Endothelial cell of umbilical vein (primary cell): Measurements from ENCODE around the gene BAX. TPM values are rescaled to one million over a fixed set of nuclear protein-coding genes. Genes with fewer than 3 reads are reported as not detected.

Experiments
- BruUV-seq: library from RNA; stranded (reverse); fragments of 400-500 nt; replicated peaks from 2 replicates; lab custom pipeline; 2021; lab: Mats Ljungman, UMichigan
- CTCF ChIA-PET: fragments of 300-600, 350-600 bp; sonication (Branson Sonifier 250); formaldehyde crosslinking; loops from one replicate; lab custom pipeline; 2021; ENCODE audit warnings: antibody characterized with exemption, inconsistent platforms; lab: Charles Lee
- POLR2A ChIA-PET: fragments of 300-600, 350-600 bp; sonication (Branson Sonifier 250); formaldehyde crosslinking; loops from one replicate; lab custom pipeline; 2021; ENCODE audit warnings: antibody characterized with exemption, inconsistent platforms; lab: Charles Lee
- DNase-seq: peaks from one replicate; pipeline ENCODE4 v3.0.0-alpha.2; 2011; ENCODE audit warnings: low read depth, low spot score
- FAIRE-seq: peaks from 2 replicates; lab custom pipeline; 2011; peaks lifted over from hg19 to GRCh38; lab: Jason Lieb, UNC
- H2AFZ ChIP-seq: 2 replicates; pipeline ENCODE4 v1.6.0; 2012; ENCODE audit warnings: low read depth, low read length, control low read depth, inconsistent platforms
- H3K27ac ChIP-seq: 2 replicates; pipeline ENCODE4 v1.5.1; 2011; ENCODE audit warnings: low read depth, mild to moderate bottlenecking, control low read depth, low read length, moderate library complexity; ENCODE audit not compliant: insufficient read depth
- H3K27me3 ChIP-seq, 2 experiments: 2 replicates each; pipeline versions ENCODE4 v1.6.0 to v1.6.1; 2011; ENCODE audit warnings: low read length in 2 of 2, mixed read lengths in 1 of 2; ENCODE audit not compliant: control insufficient read depth in 2 of 2, insufficient read depth in 2 of 2
- H3K36me3 ChIP-seq, 2 experiments: 2 replicates in 1 of 2; 3 replicates in 1 of 2; pipeline ENCODE4 v1.5.1; 2011; ENCODE audit warnings: low read length in 2 of 2, mild to moderate bottlenecking in 1 of 2, moderate library complexity in 1 of 2; ENCODE audit not compliant: control insufficient read depth in 2 of 2, insufficient read depth in 2 of 2; ENCODE audit errors: extremely low read depth in 1 of 2
- H3K4me1 ChIP-seq: 3 replicates; pipeline ENCODE4 v1.5.1; 2011; ENCODE audit warnings: mild to moderate bottlenecking, low read length; ENCODE audit not compliant: control insufficient read depth, insufficient read depth; ENCODE audit errors: extremely low read depth
- H3K4me2 ChIP-seq: 2 replicates; pipeline ENCODE4 v1.6.1; 2011; ENCODE audit warnings: low read length, control low read depth, mixed read lengths; ENCODE audit not compliant: insufficient read depth
- H3K4me3 ChIP-seq, 3 experiments: fragments of 200-600 bp in 1 of 3; sonication (generic), shearing (Covaris generic) in 1 of 3; replicated peaks in 1 of 3; 2 replicates each; pipeline ENCODE4 v1.5.1; 2011 to 2016; ENCODE audit warnings: control low read depth in 3 of 3, low read length in 3 of 3, mild to moderate bottlenecking in 2 of 3, inconsistent platforms in 1 of 3, low read depth in 1 of 3, moderate library complexity in 1 of 3; ENCODE audit not compliant: insufficient read depth in 1 of 3
- H3K79me2 ChIP-seq: 2 replicates; pipeline ENCODE4 v1.6.0; 2012; ENCODE audit warnings: low read length, inconsistent platforms; ENCODE audit not compliant: control insufficient read depth, insufficient read depth
- H3K9ac ChIP-seq: replicated peaks from 2 replicates; pipeline ENCODE3; 2011; ENCODE audit warnings: low read length, control low read depth; ENCODE audit not compliant: insufficient read depth; ENCODE audit errors: extremely low read depth
- H3K9me1 ChIP-seq: replicated peaks from 3 replicates; pipeline ENCODE4 v1.6.0; 2011; ENCODE audit warnings: mild to moderate bottlenecking, low read length; ENCODE audit not compliant: control insufficient read depth, insufficient read depth; ENCODE audit errors: extremely low read depth
- H3K9me3 ChIP-seq: replicated peaks from 2 replicates; pipeline ENCODE4 v1.5.1; 2012; ENCODE audit warnings: low read length, inconsistent platforms; ENCODE audit not compliant: control insufficient read depth, insufficient read depth
- H4K20me1 ChIP-seq: replicated peaks from 2 replicates; pipeline ENCODE3; 2011; ENCODE audit warnings: mild to moderate bottlenecking, low read length; ENCODE audit not compliant: control insufficient read depth, insufficient read depth; ENCODE audit errors: extremely low read depth
- CTCF ChIP-seq, 2 donors: IDR thresholded peaks; 1 replicate in 1 of 2; 2 replicates in 1 of 2; pipeline ENCODE4 v1.5.1; 2011; ENCODE audit warnings: low read length in 2 of 2, mild to moderate bottlenecking in 2 of 2, moderate library complexity in 2 of 2, control low read depth in 1 of 2, inconsistent platforms in 1 of 2, low read depth in 1 of 2; ENCODE audit not compliant: insufficient read depth in 1 of 2; ENCODE audit errors: extremely low read depth in 1 of 2
- EZH2 ChIP-seq: IDR thresholded peaks from 2 replicates; pipeline ENCODE4 v1.6.1; 2012; ENCODE audit warnings: borderline replicate concordance, low read depth, mild to moderate bottlenecking, moderate library complexity, low read length, inconsistent platforms; ENCODE audit not compliant: severe bottlenecking
- FOS ChIP-seq: IDR thresholded peaks from 2 replicates; pipeline ENCODE4 v1.6.1; 2011; ENCODE audit warnings: mild to moderate bottlenecking, low read length, moderate library complexity, borderline replicate concordance; ENCODE audit not compliant: insufficient read depth
- GATA2 ChIP-seq: IDR thresholded peaks from 2 replicates; pipeline ENCODE4 v1.7.0; 2011; ENCODE audit warnings: low read depth, mild to moderate bottlenecking, moderate library complexity, mixed read lengths, low read length; ENCODE audit not compliant: insufficient read length, insufficient read depth
- JUN ChIP-seq: IDR thresholded peaks from 2 replicates; pipeline ENCODE4 v1.6.1; 2011; ENCODE audit warnings: borderline replicate concordance, low read depth; ENCODE audit not compliant: insufficient read length, insufficient read depth
- MAX ChIP-seq: IDR thresholded peaks from 2 replicates; pipeline ENCODE4 v1.6.1; 2011; ENCODE audit not compliant: insufficient read depth, insufficient read length
- MYC ChIP-seq: IDR thresholded peaks from one replicate; pipeline ENCODE4 v1.6.1; 2011; ENCODE audit warnings: mild to moderate bottlenecking, low read depth, low read length
- POLR2A ChIP-seq: IDR thresholded peaks from 2 replicates; pipeline ENCODE4 v1.6.1; 2012; ENCODE audit warnings: low read depth, mild to moderate bottlenecking, control low read depth, low read length
- POLR2AphosphoS5 ChIP-seq: IDR thresholded peaks from 2 replicates; pipeline ENCODE4 v1.6.1; 2012; ENCODE audit warnings: low read depth, mild to moderate bottlenecking, control low read depth, low read length, moderate library complexity; ENCODE audit not compliant: insufficient read depth
- dilution Hi-C: fragments of 300-500 bp; cut with MboI; formaldehyde crosslinking; loops from one replicate; pipeline ENCODE4 v1.15.0; 2019; ENCODE audit warnings: low sequenced_read_pairs; ENCODE audit not compliant: extremely low pct_ligation_motif_present
- intact Hi-C: fragments of 100-400 bp; cut with micrococcal nuclease; formaldehyde crosslinking; loops from one replicate; pipeline ENCODE4 v1.10.0; 2022
- polyA plus RNA-seq, 4 experiments: library from polyadenylated mRNA; depleted of rRNA in 3 of 4; stranded (reverse) in 3 of 4; unstranded in 1 of 4; fragments of >200 nt; gene quantifications; 2 replicates each; pipeline versions ENCODE4 v1.2.1 to v1.2.3, GENCODE V29; 2011 to 2012; ENCODE audit warnings: missing spikeins in 1 of 4
- total RNA-seq: library from RNA; stranded (reverse); gene quantifications from 2 replicates; pipeline ENCODE4 v1.2.3, GENCODE V29; 2021

BAX gene
- total and polyA plus RNA-seq, 2 donors (not counting 3 experiments of a cell fraction or from before 2014, with no cell fraction given), result 267 to 283 TPM

GRCh38 chr19:49004964-49005614 lies 50.4 kb downstream of the BAX start:
- no peak overlapping the region for H3K27ac ChIP-seq
- intact Hi-C loops, result no loop called here
- peaks cover 1% of the 10 kb centered on the region for H3K79me2 ChIP-seq
- no peaks in the 10 kb centered on the region for H3K9me1 ChIP-seq
- H3K36me3 ChIP-seq, result peaks cover 8 to 28% of the 10 kb centered on the region in 2 experiments
- BruUV-seq, result no TSS peak
- no peak overlapping the region for H2AFZ ChIP-seq
- TF ChIP-seq POLR2AphosphoS5 (no peak), CTCF (IDR thresholded peaks at IDR 0.05; ENCODE audit: extremely low read depth in 1 of 2, insufficient read depth in 1 of 2, low read depth in 1 of 2, low read length in 2 of 2) (no peak), FOS (no peak), POLR2A (no peak), JUN (no peak), MAX (no peak), MYC (no peak), EZH2 (no peak), GATA2 (no peak)
- FAIRE-seq, result no peak
- dilution Hi-C loops, result no loop called here
- no peaks in the 10 kb centered on the region for H3K9me3 ChIP-seq
- ChIA-PET POLR2A (no interaction called here), CTCF (interaction anchor here (1.8 kb wide), 1 partner anchor 13 kb away, joined by 4 read pairs; no protein-coding TSS in a partner anchor)
- H4K20me1 ChIP-seq, result no peaks in the 10 kb centered on the region
- H3K4me1 ChIP-seq, result no peaks in the 10 kb centered on the region
- H3K27me3 ChIP-seq, result no peaks in the 10 kb centered on the region
- H3K4me2 ChIP-seq, result no peak overlapping the region
- DNase-seq, result no peak
- no peak overlapping the region for H3K9ac ChIP-seq
- H3K4me3 ChIP-seq, result no peak overlapping the region
